ENCODE measurements around the gene HDAC4. TPM values are rescaled to one million over a fixed set of nuclear protein-coding genes. Genes with fewer than 3 reads are reported as not detected.

Gene HDAC4
- total RNA-seq, 6 experiments from 2014 or later, result 7.4 to 13.0 (median 9.5) TPM

- DNase-seq, result no peak
- Mint-ChIP-seq H3K4me1 (ENCODE audit: low read depth) (peaks cover 51% of the 10 kb centered on the region), H3K36me3 (ENCODE audit: low read depth) (no peaks in the 10 kb centered on the region), H3K4me3 (peak overlapping the region; percentile 69), H3K27ac (peak overlapping the region; percentile 91), H3K9me3 (no peaks in the 10 kb centered on the region), H3K27me3 (ENCODE audit: insufficient read depth) (peaks cover 3% of the 10 kb centered on the region)
- TF ChIP-seq CTCF (IDR thresholded peaks at IDR 0.05), result 0 out of 2 replicates have a peak, but pooled peaks have one; percentile 9
Observed at GRCh38 chr2:239226677-239227581, 173.9 kb downstream of the HDAC4 start.

GRCh38 chr2:239225871-239226561, 174.8 kb downstream of the HDAC4 start:
- peaks cover 3% of the 10 kb centered on the region for H3K27me3 Mint-ChIP-seq (ENCODE audit: insufficient read depth)
- peak overlapping the region; percentile 91 for H3K27ac Mint-ChIP-seq
- peaks cover 61% of the 10 kb centered on the region for H3K4me1 Mint-ChIP-seq (ENCODE audit: low read depth)
- TF ChIP-seq CTCF (IDR thresholded peaks at IDR 0.05), result no peak
- no peaks in the 10 kb centered on the region for H3K9me3 Mint-ChIP-seq
- no peaks in the 10 kb centered on the region for H3K36me3 Mint-ChIP-seq (ENCODE audit: low read depth)
- peak; percentile 76 for DNase-seq
- H3K4me3 Mint-ChIP-seq, result peak overlapping the region; percentile 69

- Mint-ChIP-seq H3K4me3 (peak overlapping the region; percentile 69), H3K27me3 (ENCODE audit: insufficient read depth) (peaks cover 3% of the 10 kb centered on the region), H3K9me3 (no peaks in the 10 kb centered on the region), H3K4me1 (ENCODE audit: low read depth) (peaks cover 63% of the 10 kb centered on the region), H3K36me3 (ENCODE audit: low read depth) (no peaks in the 10 kb centered on the region), H3K27ac (peak overlapping the region; percentile 91)
- TF ChIP-seq CTCF (IDR thresholded peaks at IDR 0.05), result no peak
- no peak for DNase-seq
Observed at GRCh38 chr2:239225371-239225851, 175.4 kb downstream of the HDAC4 start.

- Mint-ChIP-seq H3K27me3 (ENCODE audit: insufficient read depth) (peaks cover 3% of the 10 kb centered on the region), H3K36me3 (ENCODE audit: low read depth) (no peaks in the 10 kb centered on the region), H3K4me1 (ENCODE audit: low read depth) (peaks cover 63% of the 10 kb centered on the region), H3K27ac (no peak overlapping the region), H3K4me3 (no peak overlapping the region), H3K9me3 (no peaks in the 10 kb centered on the region)
- DNase-seq, result no peak
- no peak for TF ChIP-seq CTCF (IDR thresholded peaks at IDR 0.05)
Observed at GRCh38 chr2:239224955-239225354, 175.9 kb downstream of the HDAC4 start.

GRCh38 chr2:239224199-239224570, 176.6 kb downstream of the HDAC4 start:
- Mint-ChIP-seq H3K27me3 (ENCODE audit: insufficient read depth) (peaks cover 3% of the 10 kb centered on the region), H3K27ac (no peak overlapping the region; the same call in 1 of the 2 replicates), H3K4me3 (no peak overlapping the region), H3K9me3 (no peaks in the 10 kb centered on the region), H3K36me3 (ENCODE audit: low read depth) (no peaks in the 10 kb centered on the region), H3K4me1 (ENCODE audit: low read depth) (peaks cover 63% of the 10 kb centered on the region)
- TF ChIP-seq CTCF (IDR thresholded peaks at IDR 0.05), result no peak
- no peak for DNase-seq
